GM19463 (cell line): ENCODE data around the gene TSPAN3.

Source experiments
- ATAC-seq: cut with Tn5 transposase; IDR thresholded peaks from one replicate; pipeline ENCODE4 v1.9.1; 2021; ENCODE audit warnings: mild to moderate bottlenecking, moderate library complexity; ENCODE audit not compliant: unreplicated experiment

TSPAN3 gene

GRCh38 chr15:77012868-77013267 lies 58.0 kb downstream of the TSPAN3 start:
- ATAC-seq: no peak

GRCh38 chr15:77012117-77012712 lies 58.7 kb downstream of the TSPAN3 start:
- ATAC-seq: no peak

GRCh38 chr15:77010857-77011256 lies 60.1 kb downstream of the TSPAN3 start:
- no peak for ATAC-seq

DNA sequence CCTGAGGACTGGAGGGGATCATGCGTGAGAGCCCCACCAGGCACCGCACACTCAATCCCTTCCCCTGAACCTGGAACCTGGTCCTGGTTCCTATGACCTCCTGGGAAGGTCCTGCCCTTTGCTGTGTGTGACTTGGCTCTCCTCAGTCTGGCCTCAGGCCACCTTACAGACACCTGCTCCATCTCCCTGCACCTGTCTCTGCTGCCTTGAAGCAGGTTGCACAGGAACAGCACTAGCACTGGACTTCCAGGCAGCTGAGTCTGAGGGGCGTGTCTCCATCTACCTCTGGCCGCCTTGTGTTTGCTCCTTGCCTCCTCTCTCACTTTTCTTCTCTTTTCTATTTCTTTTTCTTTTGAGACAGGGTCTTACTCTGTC lies 60.6 kb downstream of the TSPAN3 start:
- no peak for ATAC-seq

DNA sequence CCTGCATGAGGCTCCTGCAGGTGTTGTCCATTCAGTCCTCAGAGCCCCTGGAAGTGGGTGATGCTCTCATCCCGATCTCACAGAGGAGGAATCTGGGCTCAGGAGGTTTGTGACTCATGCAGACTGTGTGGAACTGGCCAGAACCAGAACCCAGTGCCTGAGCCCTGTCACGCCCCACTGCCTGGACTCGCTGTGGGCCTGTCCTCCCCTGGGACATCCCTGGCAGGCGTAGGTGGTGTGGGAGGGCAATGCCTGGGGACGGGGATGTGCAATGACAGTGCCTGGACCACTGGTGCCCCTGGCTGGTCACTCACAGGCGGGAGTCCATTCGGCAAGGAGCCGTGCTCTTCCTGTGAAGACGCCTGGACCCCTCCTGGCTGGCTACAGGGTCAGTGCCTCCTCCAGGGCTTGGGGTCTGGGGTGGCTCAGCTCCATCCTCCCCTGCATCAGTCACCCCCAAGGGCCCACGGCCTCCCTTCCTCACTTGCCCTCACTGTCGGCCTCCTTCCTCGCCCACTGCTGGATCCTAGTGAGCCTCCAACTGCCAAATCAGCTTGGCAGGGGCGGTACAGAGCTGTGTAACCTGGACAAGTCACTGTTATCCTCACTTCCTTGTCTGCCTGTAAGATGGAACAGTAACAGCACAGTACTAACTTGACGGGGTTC lies 61.1 kb downstream of the TSPAN3 start:
- ATAC-seq: no peak

DNA sequence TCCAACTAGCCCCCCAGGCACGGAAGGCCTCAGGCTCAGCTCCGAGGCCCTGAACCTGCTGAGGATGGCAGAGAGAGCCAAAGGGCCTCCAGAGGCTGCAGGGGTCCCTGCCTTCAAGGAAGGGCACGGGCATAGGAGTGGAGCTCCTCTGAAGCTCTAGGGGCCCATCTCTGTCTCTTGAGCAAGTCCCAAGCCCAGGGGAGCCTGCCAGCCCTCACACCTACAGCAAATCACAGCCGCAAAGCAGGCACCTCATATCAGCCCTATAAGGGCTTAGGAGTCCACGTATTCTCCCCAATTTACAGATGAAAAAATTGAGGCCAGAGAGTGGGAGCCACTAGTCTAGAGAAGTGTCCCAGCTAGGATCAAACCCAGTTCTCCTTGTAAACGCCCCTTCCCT lies 61.7 kb downstream of the TSPAN3 start:
- ATAC-seq: no peak

DNA sequence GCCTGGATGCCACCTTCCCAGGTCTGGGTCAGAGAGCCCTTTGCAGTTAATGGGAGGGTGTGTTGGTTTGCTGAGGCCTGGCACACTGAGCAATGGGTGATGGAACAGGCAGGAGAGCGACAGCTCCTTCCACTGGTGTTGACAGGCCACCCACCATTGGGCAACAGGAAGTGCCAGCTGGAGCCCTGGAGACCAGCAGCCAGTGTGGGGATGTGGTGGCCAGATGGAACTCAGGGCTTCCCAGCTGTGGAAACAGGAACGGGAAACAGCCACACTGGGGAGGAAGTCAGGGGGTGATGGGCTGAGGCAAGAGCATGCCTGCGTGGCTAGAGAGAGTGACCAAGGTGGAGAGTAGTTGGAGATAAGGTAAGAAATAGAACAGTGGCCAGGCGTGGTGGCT lies 66.7 kb downstream of the TSPAN3 start:
- no peak for ATAC-seq

DNA sequence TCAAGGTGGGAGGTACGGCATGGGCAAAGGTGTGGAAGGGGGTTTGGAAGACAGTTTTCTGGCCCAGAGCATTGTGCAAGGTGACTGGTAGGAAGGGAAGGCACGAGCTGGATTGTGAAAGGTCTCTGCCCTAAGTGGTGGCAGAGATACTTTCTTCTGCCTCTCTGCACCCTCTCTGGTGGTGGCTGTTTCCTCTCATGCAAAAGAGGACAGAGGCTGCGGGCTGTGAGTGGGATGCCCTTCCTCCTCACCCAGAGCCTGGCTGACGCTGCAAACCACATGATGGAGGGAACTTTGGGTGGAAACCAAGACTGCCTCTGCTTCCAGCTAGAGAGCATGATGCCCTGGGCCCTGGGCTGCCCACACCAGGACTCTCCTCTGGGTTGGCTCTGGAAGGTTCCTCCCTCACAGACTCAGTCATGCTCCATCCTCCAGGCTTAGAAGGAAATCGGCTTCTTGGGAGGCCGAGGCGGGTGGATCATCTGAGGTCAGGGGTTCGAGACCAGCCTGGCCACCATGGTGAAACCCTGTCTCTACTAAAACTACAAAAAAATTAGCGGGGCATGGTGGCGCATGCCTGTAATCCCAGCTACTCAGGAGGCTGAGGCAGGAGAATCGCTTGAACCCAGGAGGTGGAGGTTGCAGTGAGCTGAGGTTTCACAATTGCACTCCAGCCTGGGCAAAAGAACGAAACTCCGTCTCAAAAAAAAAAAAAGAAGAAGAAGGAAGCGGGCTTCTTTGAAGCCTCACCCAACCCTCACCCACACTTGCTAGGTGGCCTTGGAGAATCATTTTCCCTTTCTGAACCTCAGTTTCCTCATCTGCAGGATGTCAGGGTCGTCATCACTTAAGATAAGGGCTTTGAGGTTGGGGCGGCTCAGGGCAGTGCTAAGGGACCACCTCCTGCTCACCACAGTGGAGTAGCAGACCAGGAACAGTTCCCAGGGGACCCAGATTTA lies 67.7 kb downstream of the TSPAN3 start:
- ATAC-seq: peak; percentile 84

DNA sequence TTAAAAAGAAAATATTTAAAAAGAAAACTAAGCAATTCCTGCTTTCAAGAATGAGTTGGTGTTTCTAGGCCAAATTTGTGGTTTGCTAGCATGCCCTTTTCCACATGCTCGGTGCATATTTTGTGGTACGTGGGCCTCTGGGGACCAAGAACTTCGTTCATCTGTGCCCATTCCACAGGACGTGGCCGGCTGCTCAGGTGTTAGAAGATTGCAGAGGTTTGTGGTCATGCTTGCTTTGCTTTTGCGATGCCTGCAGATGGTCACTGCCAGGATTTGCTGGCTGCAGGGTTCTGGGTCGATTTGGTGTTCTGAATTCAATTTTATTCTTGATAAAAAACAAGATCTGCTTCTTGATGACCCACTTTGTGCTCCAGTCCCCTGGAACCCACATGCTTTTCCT lies 68.5 kb downstream of the TSPAN3 start:
- no peak for ATAC-seq

DNA sequence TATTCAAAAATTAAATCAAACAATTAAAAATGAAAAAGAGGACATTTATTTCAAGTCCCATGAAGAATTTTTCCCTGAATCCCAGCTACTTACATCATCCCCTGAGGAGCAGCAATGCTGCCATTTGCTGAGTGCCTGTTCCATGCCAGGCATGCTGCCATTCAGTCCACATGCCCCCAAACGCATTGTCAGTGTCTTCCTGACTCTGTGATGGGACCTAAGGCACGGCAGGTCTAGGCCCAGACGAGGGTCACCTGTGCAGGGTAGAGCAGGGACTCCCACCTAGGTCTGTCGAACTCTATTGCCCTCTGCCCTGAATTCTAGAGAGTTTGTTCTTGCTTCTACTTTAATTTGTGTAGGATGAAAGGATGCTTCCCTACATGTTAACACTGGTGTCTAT lies 68.9 kb downstream of the TSPAN3 start:
- ATAC-seq: no peak

DNA sequence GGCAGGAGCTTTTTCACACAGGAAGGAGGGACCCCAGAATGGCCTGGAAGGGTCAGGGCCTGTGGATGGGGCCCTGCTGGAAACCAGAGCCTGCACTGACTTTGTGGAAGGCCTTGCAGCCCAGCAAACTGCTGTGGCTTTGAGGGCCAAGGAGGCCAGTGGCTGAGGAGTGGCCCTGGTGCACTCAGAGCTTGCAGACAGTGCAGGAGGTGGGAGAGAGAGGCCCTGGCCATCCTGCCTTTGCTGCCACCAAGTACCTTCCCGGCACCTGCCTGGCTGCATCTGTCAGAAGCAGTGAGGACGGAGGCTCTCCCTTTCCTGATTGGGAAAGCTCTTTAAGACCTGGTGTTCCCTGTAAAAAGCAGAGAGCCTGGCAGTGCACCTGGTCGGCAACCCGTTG lies 69.6 kb downstream of the TSPAN3 start:
- no peak for ATAC-seq

DNA sequence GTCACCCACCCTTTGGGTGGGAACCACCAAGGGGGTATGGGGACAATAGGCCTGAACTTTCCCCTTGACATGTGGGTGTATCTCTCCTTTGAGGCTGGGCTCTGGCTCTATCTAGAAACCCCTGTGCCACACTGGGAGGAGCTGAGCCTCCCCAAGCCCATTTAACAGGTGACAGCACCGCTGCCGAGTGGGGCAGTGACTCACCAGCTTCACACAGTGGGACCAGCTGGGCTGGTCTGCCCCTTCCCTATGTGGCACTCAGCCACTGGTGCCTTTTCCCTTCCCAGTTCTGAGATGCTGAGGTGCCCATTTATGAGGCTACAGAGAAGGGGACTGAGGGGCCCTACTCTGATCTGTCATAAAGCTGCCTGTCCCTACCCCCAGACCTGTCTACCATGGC lies 70.9 kb downstream of the TSPAN3 start:
- ATAC-seq: no peak

DNA sequence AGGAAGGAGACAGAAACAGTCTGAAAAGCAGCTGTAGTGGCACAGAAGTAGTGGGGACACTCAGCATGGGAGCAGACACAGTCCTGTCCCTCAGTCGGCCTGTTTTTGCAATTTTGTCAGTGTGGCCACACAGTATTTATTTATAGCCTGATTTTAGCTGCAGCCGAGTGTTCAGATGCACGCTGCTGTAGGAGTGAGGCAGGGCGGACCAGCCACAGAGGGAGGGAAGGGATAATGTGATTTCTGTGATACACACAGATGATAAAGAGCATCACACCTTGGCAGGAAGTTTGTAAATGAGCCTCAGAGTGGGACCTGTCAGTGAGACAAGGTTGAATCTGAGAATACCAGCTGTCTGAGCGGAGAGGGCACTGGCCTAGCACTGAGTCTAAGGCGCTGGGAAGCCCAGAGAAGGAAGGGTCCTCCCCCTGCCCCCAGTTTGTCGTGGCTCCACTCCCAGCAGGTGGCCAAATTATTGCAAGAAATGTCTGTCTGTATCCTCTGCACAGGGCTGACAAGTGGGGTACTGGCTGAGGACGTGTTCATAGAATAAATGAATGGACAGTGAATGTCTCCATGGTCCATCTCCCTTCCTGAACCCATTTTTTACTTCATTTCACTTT lies 72.1 kb downstream of the TSPAN3 start:
- ATAC-seq: no peak

- no peak for ATAC-seq
Measured at GRCh38 chr15:76996526-76997401, 74.1 kb downstream of the TSPAN3 start.

GRCh38 chr15:76996076-76996525 lies 74.8 kb downstream of the TSPAN3 start:
- ATAC-seq: no peak

GRCh38 chr15:76994971-76995945 lies 75.7 kb downstream of the TSPAN3 start, which contains the start of gene PSTPIP1:
Gene PSTPIP1 (plus strand): TSS chr15:76995126. CDS start chr15:76995574, 448 bp downstream.
- peak; percentile 62 for ATAC-seq

GRCh38 chr15:76994496-76994895 lies 76.4 kb downstream of the TSPAN3 start:
- no peak for ATAC-seq

GRCh38 chr15:76994001-76994400 lies 76.9 kb downstream of the TSPAN3 start:
- ATAC-seq: no peak

GRCh38 chr15:76993114-76993725 lies 77.7 kb downstream of the TSPAN3 start:
- no peak for ATAC-seq
